Measurements from ENCODE around the gene CACHD1.

CACHD1 gene

DNA sequence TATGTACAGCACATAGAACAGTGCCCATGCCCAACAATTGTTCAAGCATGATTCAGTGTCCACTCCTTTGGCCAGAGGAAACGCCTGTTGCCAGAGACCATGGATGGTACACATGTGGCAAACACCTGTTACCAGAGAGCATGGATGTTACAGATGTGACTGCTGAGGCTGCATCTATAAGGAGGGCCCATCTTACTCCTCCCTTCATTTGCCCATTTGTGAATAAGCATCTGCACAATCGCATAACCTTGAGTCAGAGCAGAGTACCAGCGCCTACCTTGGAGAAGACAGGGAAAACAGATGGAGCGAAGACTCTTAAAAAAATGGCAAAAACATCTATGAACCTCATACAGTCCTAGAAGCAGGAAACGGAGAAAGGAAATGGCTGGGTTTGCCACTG lies 36.6 kb upstream of the CACHD1 start:
- DNase-seq (ENCODE audit: insufficient read length, low spot score) (no peak), FAIRE-seq (no peak)
- TF ChIP-seq, protein P1, sequence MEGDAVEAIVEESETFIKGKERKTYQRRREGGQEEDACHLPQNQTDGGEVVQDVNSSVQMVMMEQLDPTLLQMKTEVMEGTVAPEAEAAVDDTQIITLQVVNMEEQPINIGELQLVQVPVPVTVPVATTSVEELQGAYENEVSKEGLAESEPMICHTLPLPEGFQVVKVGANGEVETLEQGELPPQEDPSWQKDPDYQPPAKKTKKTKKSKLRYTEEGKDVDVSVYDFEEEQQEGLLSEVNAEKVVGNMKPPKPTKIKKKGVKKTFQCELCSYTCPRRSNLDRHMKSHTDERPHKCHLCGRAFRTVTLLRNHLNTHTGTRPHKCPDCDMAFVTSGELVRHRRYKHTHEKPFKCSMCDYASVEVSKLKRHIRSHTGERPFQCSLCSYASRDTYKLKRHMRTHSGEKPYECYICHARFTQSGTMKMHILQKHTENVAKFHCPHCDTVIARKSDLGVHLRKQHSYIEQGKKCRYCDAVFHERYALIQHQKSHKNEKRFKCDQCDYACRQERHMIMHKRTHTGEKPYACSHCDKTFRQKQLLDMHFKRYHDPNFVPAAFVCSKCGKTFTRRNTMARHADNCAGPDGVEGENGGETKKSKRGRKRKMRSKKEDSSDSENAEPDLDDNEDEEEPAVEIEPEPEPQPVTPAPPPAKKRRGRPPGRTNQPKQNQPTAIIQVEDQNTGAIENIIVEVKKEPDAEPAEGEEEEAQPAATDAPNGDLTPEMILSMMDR (IDR thresholded peaks at IDR 0.05; ENCODE audit: insufficient read depth, missing control alignments), result no peak

DNA sequence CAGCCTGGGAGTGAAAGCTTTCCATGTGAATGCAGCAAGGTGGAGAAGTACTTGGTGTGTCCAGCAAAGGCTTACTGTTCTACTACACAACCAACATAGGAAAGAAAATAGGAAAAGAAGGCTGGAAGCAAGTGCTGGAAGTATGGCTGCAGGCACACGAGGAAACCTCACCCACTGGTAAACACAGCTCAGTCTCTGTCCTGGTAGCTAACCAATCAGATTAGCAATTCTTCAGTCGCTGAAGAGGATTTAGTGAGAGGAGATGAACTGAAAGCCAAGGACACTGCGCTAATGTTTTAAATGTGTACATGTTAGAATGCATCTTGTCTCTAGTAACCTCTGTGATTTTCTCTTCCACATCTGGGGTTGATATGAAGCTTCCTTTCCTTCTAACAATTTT lies 36.2 kb upstream of the CACHD1 start:
- FAIRE-seq (no peak), DNase-seq (ENCODE audit: insufficient read length, low spot score) (no peak)
- TF ChIP-seq, protein P1 (IDR thresholded peaks at IDR 0.05; ENCODE audit: insufficient read depth, missing control alignments), result no peak

DNA sequence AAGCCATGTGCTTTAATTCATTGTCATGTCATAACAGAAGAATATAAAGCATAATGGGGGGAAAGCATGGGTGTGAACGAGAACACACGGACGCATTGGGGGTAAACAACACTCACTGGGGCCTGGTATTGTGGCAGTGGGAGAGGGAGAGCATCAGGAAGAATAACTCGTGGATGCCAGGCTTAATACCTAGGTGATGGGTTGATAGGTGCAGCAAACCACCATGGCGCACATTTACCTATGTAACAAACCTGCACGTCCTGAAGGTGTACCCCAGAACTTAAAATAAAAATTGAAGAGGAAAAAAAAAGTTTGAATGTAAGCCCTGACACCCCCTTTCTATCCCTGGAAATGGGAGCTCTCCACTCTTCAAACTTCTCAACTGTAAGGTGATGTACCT lies 34.9 kb upstream of the CACHD1 start:
- TF ChIP-seq, protein P1 (IDR thresholded peaks at IDR 0.05; ENCODE audit: insufficient read depth, missing control alignments), result no peak
- no peak for FAIRE-seq

DNA sequence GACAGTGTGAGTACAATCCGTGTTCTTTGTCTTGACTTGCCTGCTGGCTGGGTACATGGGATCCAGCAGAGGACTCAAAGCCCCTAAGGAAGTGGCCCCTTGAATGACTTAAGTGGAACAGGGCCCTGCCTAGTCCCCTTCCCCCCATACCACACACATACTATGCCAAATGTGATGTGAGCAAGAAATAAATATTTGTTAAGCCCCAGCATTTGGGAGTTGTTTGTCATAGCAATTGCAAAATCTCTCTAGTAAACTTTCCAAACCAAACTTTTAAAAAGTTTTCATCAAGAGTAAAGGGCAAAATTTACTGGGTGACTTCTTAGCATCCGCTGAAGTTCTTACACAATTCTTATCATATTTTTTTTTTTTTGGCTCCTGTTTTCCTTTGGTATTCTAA lies 32.5 kb upstream of the CACHD1 start:
- FAIRE-seq, result no peak
- TF ChIP-seq, protein P1 (IDR thresholded peaks at IDR 0.05; ENCODE audit: insufficient read depth, missing control alignments), result no peak

More for the DNA sequence above, 34.9 kb upstream of the CACHD1 start:
- no peak for DNase-seq (ENCODE audit: insufficient read length, low spot score)

DNA sequence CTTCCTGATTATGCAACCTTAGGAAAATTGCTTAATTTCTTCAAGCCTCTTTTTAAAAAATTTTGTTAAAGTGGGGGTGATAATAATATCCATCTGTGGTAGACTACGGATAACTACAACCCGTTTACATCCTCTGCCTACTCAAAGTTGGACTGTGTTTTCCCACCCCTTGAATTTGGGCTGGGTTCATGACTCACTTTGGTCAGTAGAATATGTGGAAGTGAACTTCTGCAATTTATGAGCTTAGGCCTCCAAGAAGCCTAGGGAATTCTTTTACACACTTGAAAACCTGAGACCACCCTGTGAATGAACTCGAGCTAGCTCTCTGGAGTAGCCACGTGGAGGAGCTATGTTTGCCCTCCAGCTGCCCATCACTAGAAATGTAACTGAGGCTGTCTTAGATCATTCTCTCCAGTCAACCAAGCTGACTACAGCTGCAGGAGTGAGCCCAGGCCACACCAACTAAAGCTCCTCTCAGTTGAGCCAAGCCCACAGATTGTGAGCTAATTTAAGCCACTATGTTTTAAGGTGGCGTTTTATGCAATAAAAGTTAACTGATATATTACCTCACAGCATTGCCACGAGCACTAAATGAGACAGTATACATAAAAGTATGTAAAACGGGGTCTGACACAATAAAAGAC lies 29.6 kb upstream of the CACHD1 start:
- no peak for FAIRE-seq
- DNase-seq (ENCODE audit: insufficient read length, low spot score), result no peak
- TF ChIP-seq, protein P1 (IDR thresholded peaks at IDR 0.05; ENCODE audit: insufficient read depth, missing control alignments), result no peak

More for the DNA sequence above, 32.5 kb upstream of the CACHD1 start:
- DNase-seq (ENCODE audit: insufficient read length, low spot score), result no peak

DNA sequence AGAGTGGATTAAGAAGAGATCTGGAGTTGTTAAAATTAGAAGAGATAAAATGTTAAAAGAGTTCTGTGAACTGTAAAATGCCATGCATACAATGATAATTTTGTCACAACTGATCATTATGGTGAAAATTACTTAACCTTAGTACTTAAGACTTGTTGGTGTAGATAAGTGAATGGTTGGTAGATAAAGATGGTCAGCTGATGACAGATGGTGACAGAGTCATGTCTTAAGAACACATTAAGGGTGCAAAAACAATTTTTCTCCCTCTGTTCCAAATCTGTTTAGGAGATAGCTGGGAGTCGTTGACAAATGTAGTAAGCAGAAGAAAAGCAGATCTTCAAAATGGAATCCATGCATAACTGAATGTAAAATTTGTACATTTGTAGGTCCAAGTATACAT lies 18.5 kb upstream of the CACHD1 start:
- TF ChIP-seq, protein P1 (IDR thresholded peaks at IDR 0.05; ENCODE audit: insufficient read depth, missing control alignments), result no peak
- no peak for DNase-seq (ENCODE audit: insufficient read length, low spot score)
- no peak for FAIRE-seq

DNA sequence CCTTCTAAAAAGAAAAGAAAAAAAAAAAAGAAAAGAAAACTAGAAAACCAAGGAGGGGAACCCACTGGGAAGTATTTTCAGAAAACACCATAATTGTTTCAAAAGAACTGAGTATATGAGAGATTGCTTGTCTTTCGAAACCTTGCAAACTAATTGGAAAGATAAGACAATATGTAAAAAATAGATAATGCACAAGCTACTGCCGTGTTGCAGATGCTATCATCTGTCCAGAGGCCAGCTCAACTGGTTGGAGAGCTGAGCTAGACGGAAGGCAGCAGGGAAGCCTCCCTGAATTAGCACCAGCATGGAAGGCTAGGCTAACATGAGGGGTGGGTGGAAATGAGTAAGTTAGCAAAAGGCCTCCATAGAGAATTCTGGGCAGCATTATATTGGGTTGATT lies 16.2 kb upstream of the CACHD1 start:
- TF ChIP-seq, protein P1 (IDR thresholded peaks at IDR 0.05; ENCODE audit: insufficient read depth, missing control alignments), result no peak
- FAIRE-seq (no peak), DNase-seq (ENCODE audit: insufficient read length, low spot score) (no peak)

Measured in D721Med (cell line).